ENCODE data around the gene HIPK1.
A peak's percentile ranks its signal among the peaks of the same experiment; 100 is the strongest.

Gene HIPK1

DNA sequence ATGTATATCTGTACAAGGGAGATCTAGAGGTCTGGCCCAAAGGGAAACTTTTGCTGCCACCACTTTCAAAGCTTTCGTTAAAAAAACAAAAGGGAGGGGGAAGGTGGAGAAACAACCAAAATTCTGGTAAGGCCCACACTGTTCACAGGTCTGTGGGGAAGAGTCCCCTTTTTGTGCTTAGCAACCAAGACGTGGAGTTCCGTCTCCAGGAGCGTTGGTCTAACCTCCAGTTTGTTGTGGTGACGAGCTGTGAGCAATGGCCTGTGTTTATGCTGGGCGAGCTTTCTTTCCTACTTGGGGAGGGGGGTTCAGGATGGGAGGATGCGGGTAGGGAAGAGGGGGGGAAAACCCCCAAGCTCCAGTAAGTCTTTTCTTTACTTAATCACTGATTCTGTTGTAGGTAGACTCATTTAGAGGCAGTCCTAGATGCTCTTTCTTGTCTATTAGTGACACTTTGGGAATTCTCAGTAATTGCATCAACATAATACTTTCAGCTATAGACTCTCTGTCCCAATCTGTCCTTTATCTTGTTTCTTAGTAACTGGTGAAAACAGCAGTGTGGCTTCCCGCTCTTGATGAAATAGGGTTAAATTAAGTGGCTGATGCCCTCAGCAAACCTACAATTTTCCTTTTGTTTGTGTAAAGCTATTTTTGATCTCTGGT, 1.5 kb downstream of the HIPK1 start:
- Histone ChIP-seq H3K27me3 (ENCODE audit: insufficient read depth, poor library complexity, severe bottlenecking) (no peaks in the 10 kb centered on the region), H3K4me3 (replicated peaks; ENCODE audit: insufficient read depth, low read length) (peak overlapping the region; percentile 77), H3K27ac (replicated peaks) (peak overlapping the region; percentile 99)
- DNase-seq (ENCODE audit: low read depth in 1 of 2, low spot score in 1 of 2), result peak; percentile 62 to 85
- TF ChIP-seq GABPA (IDR thresholded peaks at IDR 0.05; ENCODE audit: low read depth) (no peak), CTCF (IDR thresholded peaks at IDR 0.05; ENCODE audit: insufficient read depth, low read length) (no peak), POLR2AphosphoS5 (IDR thresholded peaks at IDR 0.05; ENCODE audit: low read depth) (no peak; the same call in 1 of the 2 replicates), REST (IDR thresholded peaks at IDR 0.05; ENCODE audit: insufficient replicate concordance, low read depth) (no peak), SPI1 (IDR thresholded peaks at IDR 0.05; ENCODE audit: borderline replicate concordance, low read depth) (no peak)

DNA sequence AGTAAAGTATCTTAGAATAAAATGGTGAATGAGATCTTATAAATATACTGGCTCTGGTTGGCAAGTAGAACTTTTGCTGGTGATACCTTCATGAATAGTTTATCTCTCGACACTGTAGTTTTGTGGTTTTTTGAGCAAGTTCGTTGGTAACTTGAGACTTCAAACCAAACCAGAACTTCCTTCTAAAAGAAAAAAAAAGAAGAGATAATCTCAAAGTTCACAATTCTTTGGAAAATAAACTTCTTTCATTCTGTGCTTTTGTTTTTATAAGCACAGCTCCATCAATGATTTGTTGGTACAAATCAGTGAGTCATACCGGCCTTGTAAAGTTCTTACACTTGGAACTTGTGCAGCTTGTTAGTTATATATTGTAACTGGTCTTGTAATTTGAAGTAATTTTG, 2.3 kb downstream of the HIPK1 start:
- no peak for DNase-seq (ENCODE audit: low read depth in 1 of 2, low spot score in 1 of 2)
- Histone ChIP-seq H3K4me3 (replicated peaks; ENCODE audit: insufficient read depth, low read length) (peak overlapping the region; percentile 77), H3K27ac (replicated peaks) (peak overlapping the region; percentile 99), H3K27me3 (ENCODE audit: insufficient read depth, poor library complexity, severe bottlenecking) (no peaks in the 10 kb centered on the region)
- TF ChIP-seq GABPA (IDR thresholded peaks at IDR 0.05; ENCODE audit: low read depth) (no peak), CTCF (IDR thresholded peaks at IDR 0.05; ENCODE audit: insufficient read depth, low read length) (no peak), POLR2AphosphoS5 (IDR thresholded peaks at IDR 0.05; ENCODE audit: low read depth) (no peak), SPI1 (IDR thresholded peaks at IDR 0.05; ENCODE audit: borderline replicate concordance, low read depth) (no peak), REST (IDR thresholded peaks at IDR 0.05; ENCODE audit: insufficient replicate concordance, low read depth) (no peak)

DNA sequence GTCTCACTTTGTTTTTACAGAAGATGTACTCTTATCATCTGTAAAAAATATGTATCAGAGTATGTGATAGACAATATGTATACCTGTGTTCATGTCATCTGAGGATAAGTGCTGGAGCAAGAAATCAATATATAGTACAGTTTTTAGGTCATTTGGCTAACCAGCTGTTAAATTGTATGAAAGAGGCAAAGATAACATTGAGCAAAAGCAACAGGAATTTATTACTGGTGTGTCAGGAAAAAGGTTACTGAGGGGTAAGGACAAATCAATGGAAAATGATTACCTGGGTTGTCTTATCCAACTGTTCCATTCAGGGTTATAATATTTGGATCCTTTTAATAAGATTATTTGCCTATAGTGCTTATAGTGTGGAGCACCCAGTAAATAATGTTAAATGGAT, 4.9 kb downstream of the HIPK1 start:
- Histone ChIP-seq H3K4me3 (replicated peaks; ENCODE audit: insufficient read depth, low read length) (no peak overlapping the region), H3K27me3 (ENCODE audit: insufficient read depth, poor library complexity, severe bottlenecking) (no peaks in the 10 kb centered on the region), H3K27ac (replicated peaks) (peak overlapping the region; percentile 99)
- TF ChIP-seq GABPA (IDR thresholded peaks at IDR 0.05; ENCODE audit: low read depth), result no peak
- TF ChIP-seq REST (IDR thresholded peaks at IDR 0.05; ENCODE audit: insufficient replicate concordance, low read depth), result no peak
- TF ChIP-seq POLR2AphosphoS5 (IDR thresholded peaks at IDR 0.05; ENCODE audit: low read depth), result no peak
- TF ChIP-seq CTCF (IDR thresholded peaks at IDR 0.05; ENCODE audit: insufficient read depth, low read length), result no peak
- TF ChIP-seq SPI1 (IDR thresholded peaks at IDR 0.05; ENCODE audit: borderline replicate concordance, low read depth), result no peak
- no peak for DNase-seq (ENCODE audit: low read depth in 1 of 2, low spot score in 1 of 2)

Data from HL-60 (cell line).